Type B pancreatic cell (in vitro differentiated cells): ENCODE results near the gene SOWAHD. TPM values are rescaled to one million over a fixed set of nuclear protein-coding genes. Genes with fewer than 3 reads are reported as not detected.
"Not testable (repeated sequence)": the region's sequence is repeated elsewhere in the genome, so short reads cannot be mapped to it uniquely, and the experiment has no call there.

ENCODE experiments used
- DNase-seq: peaks from one replicate; pipeline ENCODE4 v3.0.0; 2021; ENCODE audit warnings: mixed read lengths; ENCODE audit not compliant: unreplicated experiment; ENCODE audit errors: extremely low spot score
- H3K27ac Mint-ChIP-seq: 2 replicates; pipeline ENCODE4 v1.8.0; 2021; ENCODE audit warnings: mild to moderate bottlenecking, mixed read lengths
- H3K27me3 Mint-ChIP-seq: 2 replicates; pipeline ENCODE4 v1.8.0; 2021; ENCODE audit warnings: mixed read lengths
- H3K36me3 Mint-ChIP-seq: 2 replicates; pipeline ENCODE4 v1.8.0; 2021; ENCODE audit warnings: mixed read lengths
- H3K4me1 Mint-ChIP-seq: one replicate; pipeline ENCODE4 v1.8.0; 2021; ENCODE audit warnings: mixed read lengths; ENCODE audit not compliant: unreplicated experiment
- H3K4me3 Mint-ChIP-seq: 2 replicates; pipeline ENCODE4 v1.8.0; 2021; ENCODE audit warnings: mild to moderate bottlenecking, mixed read lengths
- H3K9me3 Mint-ChIP-seq: 2 replicates; pipeline ENCODE4 v1.8.0; 2021; ENCODE audit warnings: mixed read lengths
- total RNA-seq: library from RNA; stranded (reverse); gene quantifications from 2 replicates; pipeline ENCODE4 v1.2.1, GENCODE V29; 2021; ENCODE audit warnings: low replicate concordance
- TF ChIP-seq, protein P1 (sequence below): fragments of 200-600 bp; sonication (generic); conservative IDR thresholded peaks from 2 replicates; pipeline ENCODE4 v1.5.0; 2021; ENCODE audit warnings: antibody characterized with exemption, mild to moderate bottlenecking

Gene SOWAHD
- total RNA-seq, 1 donor from 2014 or later: 0.63 TPM

GRCh38 chrX:119759248-119759766 is 919 bp downstream of the SOWAHD start:
- TF ChIP-seq, protein P1, sequence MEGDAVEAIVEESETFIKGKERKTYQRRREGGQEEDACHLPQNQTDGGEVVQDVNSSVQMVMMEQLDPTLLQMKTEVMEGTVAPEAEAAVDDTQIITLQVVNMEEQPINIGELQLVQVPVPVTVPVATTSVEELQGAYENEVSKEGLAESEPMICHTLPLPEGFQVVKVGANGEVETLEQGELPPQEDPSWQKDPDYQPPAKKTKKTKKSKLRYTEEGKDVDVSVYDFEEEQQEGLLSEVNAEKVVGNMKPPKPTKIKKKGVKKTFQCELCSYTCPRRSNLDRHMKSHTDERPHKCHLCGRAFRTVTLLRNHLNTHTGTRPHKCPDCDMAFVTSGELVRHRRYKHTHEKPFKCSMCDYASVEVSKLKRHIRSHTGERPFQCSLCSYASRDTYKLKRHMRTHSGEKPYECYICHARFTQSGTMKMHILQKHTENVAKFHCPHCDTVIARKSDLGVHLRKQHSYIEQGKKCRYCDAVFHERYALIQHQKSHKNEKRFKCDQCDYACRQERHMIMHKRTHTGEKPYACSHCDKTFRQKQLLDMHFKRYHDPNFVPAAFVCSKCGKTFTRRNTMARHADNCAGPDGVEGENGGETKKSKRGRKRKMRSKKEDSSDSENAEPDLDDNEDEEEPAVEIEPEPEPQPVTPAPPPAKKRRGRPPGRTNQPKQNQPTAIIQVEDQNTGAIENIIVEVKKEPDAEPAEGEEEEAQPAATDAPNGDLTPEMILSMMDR: no peak
- Mint-ChIP-seq H3K27me3 (peaks cover 22% of the 10 kb centered on the region), H3K4me3 (peak overlapping the region; percentile 60), H3K27ac (no peak overlapping the region), H3K4me1 (no peaks in the 10 kb centered on the region), H3K9me3 (no peaks in the 10 kb centered on the region), H3K36me3 (no peaks in the 10 kb centered on the region)
- DNase-seq: no peak

- peaks cover 22% of the 10 kb centered on the region for H3K27me3 Mint-ChIP-seq
- H3K9me3 Mint-ChIP-seq: no peaks in the 10 kb centered on the region
- no peaks in the 10 kb centered on the region for H3K36me3 Mint-ChIP-seq
- DNase-seq: no peak
- H3K4me3 Mint-ChIP-seq: peak overlapping the region; percentile 34
- TF ChIP-seq, protein P1: no peak
- no peak overlapping the region for H3K27ac Mint-ChIP-seq
- H3K4me1 Mint-ChIP-seq: no peaks in the 10 kb centered on the region
Measured at GRCh38 chrX:119760026-119760877, 1.9 kb downstream of the SOWAHD start.

DNA sequence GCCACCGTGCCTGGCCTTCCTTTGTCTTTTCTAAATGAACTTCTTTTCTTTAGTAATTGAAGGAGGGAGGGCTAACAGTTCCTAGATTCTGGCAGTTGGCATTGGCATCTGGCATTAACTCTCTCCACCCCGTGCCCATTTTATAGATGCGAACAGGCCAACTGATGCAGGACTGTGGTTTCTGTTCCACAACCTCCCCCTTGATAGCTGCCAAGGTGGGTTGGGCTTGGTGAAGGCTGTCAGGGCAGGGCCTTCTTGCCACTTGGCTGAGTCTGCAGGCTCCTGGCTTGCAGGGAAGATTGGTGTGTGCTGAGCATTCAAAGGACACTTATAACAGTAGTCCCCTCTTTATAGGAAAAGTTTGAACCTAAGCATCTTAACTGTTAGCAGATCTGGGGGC is 4.3 kb downstream of the SOWAHD start:
- TF ChIP-seq, protein P1: no peak
- no peak overlapping the region for H3K27ac Mint-ChIP-seq
- no peak overlapping the region for H3K4me3 Mint-ChIP-seq
- DNase-seq: no peak
- no peaks in the 10 kb centered on the region for H3K4me1 Mint-ChIP-seq
- H3K9me3 Mint-ChIP-seq: no peaks in the 10 kb centered on the region
- peaks cover 12% of the 10 kb centered on the region for H3K27me3 Mint-ChIP-seq
- no peaks in the 10 kb centered on the region for H3K36me3 Mint-ChIP-seq

DNA sequence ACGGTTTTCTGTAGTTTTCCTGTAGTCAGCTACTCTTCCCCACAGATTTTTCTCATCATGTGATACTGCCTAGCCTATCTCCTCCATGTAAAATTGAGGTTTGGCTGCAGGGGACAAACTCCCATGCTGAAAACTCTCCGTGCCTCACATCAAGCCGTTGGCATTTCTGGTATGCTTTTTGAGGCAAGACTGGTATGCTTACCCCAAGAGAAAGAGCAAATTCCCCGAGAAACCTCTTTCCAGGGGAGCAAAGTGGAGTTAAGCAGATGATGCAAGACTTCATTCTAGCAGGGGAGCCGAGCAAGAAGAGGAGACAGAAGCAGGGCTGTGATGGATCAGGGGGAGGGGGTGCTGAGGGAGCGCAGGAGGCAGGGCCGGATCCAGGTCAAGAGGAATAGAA is 4.8 kb downstream of the SOWAHD start:
- H3K27ac Mint-ChIP-seq: no peak overlapping the region
- TF ChIP-seq, protein P1: no peak
- DNase-seq: no peak
- H3K4me3 Mint-ChIP-seq: no peak overlapping the region
- no peaks in the 10 kb centered on the region for H3K4me1 Mint-ChIP-seq
- H3K27me3 Mint-ChIP-seq: peaks cover 10% of the 10 kb centered on the region
- no peaks in the 10 kb centered on the region for H3K36me3 Mint-ChIP-seq
- no peaks in the 10 kb centered on the region for H3K9me3 Mint-ChIP-seq

DNA sequence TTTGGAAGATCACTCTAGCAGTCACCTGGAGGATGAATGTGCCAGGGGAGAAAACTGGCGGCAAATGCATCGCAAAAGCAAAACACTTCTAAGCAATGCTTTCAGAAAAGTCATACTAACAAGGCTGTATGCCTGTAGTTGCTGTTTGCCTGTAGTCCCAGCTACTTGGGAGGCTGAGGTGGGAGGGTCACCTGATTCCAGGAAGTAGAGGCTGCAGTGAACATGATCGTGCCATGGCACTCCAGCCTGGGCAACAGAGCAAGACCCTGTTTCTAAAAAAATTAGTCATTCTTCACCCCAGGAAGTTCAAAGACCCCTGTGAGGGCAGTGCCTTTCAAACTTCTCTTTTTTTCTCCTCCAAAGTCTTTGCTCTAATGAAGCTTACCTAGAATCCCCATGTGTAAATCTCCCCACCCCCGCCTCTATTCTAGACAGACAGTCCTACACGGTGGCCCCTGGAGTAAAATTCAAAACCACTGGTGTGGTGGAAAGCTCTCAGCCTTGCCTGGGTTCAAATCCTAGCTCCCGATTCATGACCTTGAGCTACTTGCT is 5.5 kb downstream of the SOWAHD start:
- DNase-seq: no peak
- H3K4me1 Mint-ChIP-seq: no peaks in the 10 kb centered on the region
- H3K4me3 Mint-ChIP-seq: no peak overlapping the region
- no peak overlapping the region for H3K27ac Mint-ChIP-seq
- H3K36me3 Mint-ChIP-seq: no peaks in the 10 kb centered on the region
- TF ChIP-seq, protein P1: no peak
- peaks cover 10% of the 10 kb centered on the region for H3K27me3 Mint-ChIP-seq
- H3K9me3 Mint-ChIP-seq: no peaks in the 10 kb centered on the region

DNA sequence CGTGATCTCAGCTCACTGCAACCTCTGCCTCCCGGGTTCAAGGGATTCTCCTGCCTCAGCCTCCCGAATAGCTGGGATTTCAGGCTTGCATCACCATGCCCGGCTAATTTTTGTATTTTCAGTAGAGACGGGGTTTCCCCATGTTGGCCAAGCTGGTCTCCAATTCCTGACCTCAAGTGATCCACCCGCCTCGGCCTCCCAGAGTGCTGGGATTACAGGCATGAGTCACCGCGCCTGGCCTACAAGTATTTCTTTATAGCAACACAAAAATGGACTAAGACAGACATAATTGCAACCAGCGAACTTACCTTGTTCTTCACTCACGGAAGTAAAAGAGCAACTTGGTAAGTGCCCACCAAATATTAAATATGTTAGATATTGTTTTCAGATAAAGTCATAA is 10.0 kb downstream of the SOWAHD start:
- not testable (repeated sequence) for H3K27me3 Mint-ChIP-seq, H3K36me3 Mint-ChIP-seq, H3K4me3 Mint-ChIP-seq, H3K9me3 Mint-ChIP-seq, H3K4me1 Mint-ChIP-seq, H3K27ac Mint-ChIP-seq, DNase-seq

GRCh38 chrX:119769388-119769787 is 11.0 kb downstream of the SOWAHD start:
- H3K4me3 Mint-ChIP-seq, H3K27me3 Mint-ChIP-seq, H3K27ac Mint-ChIP-seq, H3K36me3 Mint-ChIP-seq, H3K4me1 Mint-ChIP-seq, H3K9me3 Mint-ChIP-seq, DNase-seq: not testable (repeated sequence)
